ENCODE data around the gene FN1.

FN1 gene

DNA sequence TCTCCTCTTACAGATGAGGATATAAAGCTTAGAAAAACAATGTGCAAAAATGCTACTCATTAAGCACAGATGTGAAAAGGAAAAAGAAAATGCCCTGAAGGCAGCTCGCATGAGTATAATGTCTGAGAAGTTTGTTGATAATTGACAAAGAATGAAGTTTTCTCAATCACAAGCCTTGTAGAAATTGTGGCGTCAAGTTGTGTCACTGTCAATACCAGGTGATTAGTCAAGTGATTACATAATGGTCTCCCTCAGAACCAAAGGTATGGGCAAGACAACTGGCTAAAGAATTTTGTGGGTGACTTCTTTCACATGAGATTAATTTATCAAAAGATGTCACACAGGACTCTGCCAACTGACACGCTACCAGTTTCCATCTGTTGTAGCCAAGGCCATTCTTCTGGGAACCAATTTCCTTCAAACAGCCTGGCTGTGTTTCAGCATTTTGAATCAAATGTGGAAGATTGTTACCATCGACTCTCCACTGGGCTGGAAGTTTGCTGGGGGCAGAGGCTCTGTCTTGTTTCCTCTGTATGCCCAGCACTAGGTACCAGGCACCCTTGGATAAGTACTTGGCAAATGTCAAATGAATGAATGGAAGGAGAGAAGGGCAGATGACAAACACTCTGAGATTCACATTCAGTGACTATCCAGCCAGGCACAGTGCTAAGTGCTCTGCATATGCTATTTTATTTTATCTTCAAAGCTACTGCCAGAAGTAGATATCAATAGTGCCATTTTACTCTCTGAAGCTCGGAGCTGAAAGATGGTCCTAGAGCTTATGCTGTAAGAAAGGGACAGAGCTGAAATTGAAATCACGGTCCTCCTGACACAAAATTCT is 5.9 kb upstream of the FN1 start:
- no peak for DNase-seq

GRCh38 chr2:215439980-215440512 is 4.2 kb upstream of the FN1 start:
- DNase-seq = no peak

GRCh38 chr2:215439404-215439803 is 3.5 kb upstream of the FN1 start:
- no peak for DNase-seq

GRCh38 chr2:215437614-215438013 is 1.7 kb upstream of the FN1 start:
- DNase-seq = no peak

DNA sequence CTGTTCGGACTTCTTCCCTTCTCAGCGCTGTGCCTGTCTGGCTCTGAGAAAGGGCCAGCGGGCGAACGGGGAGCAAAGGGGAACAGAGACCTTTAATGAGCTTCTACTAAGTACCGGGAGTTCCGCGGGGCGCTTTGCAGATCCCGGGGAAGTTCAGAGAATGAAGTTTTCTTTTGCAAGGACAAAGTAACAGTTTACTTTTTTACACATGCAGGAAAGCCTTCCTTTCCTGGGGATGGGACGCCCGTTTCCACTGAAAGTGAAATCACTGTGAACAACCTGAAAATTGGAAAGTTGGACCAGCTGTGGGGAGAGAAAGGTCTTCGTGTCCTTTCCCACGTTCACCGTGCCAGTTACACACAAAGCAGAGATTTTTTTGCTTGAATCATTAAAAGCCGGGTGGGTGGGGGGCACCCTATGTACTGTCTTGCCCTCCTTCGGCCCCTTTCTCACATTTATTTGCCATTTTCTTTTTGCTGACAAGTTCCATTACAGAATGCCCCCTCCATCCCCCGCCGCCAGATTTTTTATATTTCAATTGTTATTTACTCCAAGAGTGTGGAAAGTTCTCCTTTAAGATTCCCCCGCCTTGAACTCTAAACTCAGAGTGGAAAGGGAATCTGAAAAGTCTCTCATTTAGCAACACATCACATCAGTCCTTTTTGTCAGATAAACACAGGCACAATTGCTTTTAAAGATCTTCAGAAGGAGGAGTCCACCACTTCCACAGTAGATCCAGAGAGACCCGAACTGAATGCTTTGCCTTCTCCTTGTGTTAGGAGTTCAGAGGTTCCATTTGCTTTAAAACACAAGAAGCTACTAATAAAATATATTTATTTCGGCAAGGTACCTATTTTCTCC is 1.1 kb upstream of the FN1 start:
- DNase-seq = no peak

GRCh38 chr2:215435280-215435869 is 493 bp downstream of the FN1 start:
- DNase-seq = peak; percentile 21

DNA sequence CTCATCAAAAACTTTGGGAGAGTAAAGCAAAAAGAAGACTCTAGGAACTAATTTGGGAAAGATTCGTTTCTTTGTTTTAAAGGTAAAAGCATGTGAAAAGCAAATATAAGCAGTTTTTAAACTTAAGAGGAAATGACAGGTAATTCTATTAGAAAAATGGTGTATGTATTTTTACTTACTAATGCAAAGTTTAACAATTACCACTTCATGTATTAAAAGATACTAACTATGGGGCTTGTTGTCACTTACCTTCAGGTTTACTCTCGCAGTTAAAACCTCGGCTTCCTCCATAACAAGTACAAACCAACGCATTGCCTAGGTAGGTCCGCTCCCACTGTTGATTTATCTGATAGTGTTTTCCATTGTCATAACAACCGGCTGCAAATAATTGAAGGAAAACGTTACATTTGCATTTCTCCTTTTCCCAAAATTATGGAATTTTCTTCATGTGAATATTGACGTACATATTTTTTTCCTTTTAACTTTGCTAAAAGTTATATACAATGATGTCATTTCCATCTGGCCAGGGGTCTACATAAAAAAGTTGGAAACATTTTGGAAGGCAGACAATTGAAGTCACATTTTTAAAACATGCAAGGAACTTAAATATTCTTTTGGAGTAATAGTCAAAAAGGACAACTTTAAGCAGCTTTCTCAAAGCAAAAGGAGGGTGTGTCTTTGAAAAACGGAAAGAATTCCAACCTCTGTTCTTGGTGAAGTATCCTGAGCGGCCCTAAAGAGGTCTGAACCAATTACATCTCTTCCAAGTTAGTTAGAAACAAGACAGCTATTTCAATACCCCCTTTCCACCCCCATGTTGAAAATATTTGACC is 1.2 kb downstream of the FN1 start:
- DNase-seq = no peak

- DNase-seq = no peak
Measured at GRCh38 chr2:215432759-215433594, 2.9 kb downstream of the FN1 start.

GRCh38 chr2:215431778-215432758 is 3.8 kb downstream of the FN1 start:
- no peak for DNase-seq

DNA sequence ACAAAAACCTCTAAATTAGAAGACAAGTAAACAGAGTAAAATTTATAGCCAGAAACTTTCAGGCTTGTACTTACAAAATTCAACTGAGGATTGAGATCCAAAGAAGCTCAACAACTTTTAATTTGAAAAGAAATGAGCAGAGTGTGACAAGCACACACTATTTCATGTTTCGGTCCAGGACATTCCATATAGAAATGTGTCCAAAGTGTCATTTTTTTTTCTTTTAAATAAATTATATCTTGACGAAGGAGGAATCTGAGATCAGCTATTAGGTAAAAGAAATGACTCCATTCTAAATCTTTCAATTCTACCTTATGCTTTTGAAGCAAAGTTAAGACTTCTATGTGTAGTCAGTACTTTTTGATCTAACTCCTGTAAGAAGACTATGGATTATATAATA is 4.6 kb downstream of the FN1 start:
- no peak for DNase-seq

- no peak for DNase-seq
Measured at GRCh38 chr2:215430528-215431187, 5.2 kb downstream of the FN1 start.

DNA sequence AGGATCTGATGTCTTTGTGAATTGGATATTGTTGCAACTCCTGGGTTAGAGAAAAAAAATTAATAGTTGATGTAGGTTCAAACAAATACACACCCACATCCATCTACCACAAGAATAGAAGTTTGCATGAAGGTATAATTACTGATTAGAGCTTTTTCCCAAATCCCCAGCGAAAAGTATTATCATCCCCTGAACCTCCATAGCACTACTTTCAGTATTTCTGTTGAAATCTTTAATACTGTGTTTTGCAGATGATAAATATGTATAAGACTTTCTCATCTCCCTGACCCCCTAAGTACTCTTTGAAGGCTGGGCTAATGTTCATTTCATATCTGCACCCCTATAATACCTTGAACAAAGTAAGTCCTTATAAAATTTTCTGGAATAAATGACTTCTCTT is 6.4 kb downstream of the FN1 start:
- DNase-seq = no peak

GRCh38 chr2:215428060-215428910 is 7.6 kb downstream of the FN1 start:
- DNase-seq = no peak

DNA sequence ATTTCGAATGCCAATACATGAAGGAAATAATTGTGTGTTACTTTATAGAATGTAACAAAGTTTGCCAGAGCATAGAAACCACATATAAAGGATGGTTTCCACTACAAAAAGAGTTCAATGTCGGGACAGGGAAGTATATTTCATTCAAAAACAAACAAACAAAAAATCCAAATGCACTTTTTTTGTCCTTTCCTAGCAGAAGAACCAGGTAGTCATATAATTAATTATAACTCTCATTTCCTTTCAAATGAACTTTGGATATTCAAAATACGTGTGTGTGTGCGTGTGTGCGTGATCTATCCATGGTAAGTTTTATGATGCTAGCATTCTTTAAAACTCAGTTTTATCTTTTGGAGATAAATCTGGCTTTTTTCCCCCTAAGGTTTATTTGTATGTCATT is 8.3 kb downstream of the FN1 start:
- no peak for DNase-seq

- no peak for DNase-seq
Measured at GRCh38 chr2:215425021-215425782, 10.7 kb downstream of the FN1 start.

- DNase-seq = no peak
Measured at GRCh38 chr2:215423928-215424540, 11.8 kb downstream of the FN1 start.

GRCh38 chr2:215423234-215423633 is 12.6 kb downstream of the FN1 start:
- no peak for DNase-seq

Data from NCI-H1105 (cell line).